Choroid plexus epithelial cell (primary cell): ENCODE data around the gene GBP6.
"Not testable (repeated sequence)": the region's sequence is repeated elsewhere in the genome, so short reads cannot be mapped to it uniquely, and the experiment has no call there.

ENCODE experiments used
- DNase-seq: peaks from one replicate; pipeline ENCODE4 v3.0.0-alpha.2; 2010; ENCODE audit warnings: low read depth
- H3K4me3 ChIP-seq: 2 replicates; pipeline ENCODE4 v1.5.1; 2011; ENCODE audit warnings: low read depth, mild to moderate bottlenecking, control low read depth, low read length, moderate library complexity
- TF ChIP-seq, protein P1 (sequence below): conservative IDR thresholded peaks from 2 replicates; pipeline ENCODE4 v1.5.1; 2011; ENCODE audit warnings: low read depth, mild to moderate bottlenecking, control low read depth, inconsistent platforms, low read length, moderate library complexity

GBP6 gene

DNA sequence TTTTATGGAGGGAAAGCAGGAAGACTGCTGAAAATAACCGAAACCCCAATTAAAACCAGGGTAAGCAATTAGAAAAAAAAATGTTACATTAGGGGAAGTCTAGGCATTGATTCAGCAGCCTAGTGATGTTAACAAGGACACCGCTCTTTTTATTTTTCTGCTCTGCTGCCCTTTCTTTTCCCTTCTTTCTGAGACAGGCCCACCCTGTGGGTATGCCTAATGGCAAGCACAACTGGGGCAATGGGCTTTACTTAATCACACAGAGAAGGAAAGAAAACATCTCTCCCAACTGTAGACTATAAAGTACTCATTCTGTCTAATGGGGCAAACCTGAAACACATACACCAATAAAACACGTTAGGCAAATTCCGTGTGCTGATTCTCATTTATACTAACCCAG, 69.6 kb downstream of the GBP6 start:
- TF ChIP-seq, protein P1, sequence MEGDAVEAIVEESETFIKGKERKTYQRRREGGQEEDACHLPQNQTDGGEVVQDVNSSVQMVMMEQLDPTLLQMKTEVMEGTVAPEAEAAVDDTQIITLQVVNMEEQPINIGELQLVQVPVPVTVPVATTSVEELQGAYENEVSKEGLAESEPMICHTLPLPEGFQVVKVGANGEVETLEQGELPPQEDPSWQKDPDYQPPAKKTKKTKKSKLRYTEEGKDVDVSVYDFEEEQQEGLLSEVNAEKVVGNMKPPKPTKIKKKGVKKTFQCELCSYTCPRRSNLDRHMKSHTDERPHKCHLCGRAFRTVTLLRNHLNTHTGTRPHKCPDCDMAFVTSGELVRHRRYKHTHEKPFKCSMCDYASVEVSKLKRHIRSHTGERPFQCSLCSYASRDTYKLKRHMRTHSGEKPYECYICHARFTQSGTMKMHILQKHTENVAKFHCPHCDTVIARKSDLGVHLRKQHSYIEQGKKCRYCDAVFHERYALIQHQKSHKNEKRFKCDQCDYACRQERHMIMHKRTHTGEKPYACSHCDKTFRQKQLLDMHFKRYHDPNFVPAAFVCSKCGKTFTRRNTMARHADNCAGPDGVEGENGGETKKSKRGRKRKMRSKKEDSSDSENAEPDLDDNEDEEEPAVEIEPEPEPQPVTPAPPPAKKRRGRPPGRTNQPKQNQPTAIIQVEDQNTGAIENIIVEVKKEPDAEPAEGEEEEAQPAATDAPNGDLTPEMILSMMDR = no peak
- no peak overlapping the region for H3K4me3 ChIP-seq

DNA sequence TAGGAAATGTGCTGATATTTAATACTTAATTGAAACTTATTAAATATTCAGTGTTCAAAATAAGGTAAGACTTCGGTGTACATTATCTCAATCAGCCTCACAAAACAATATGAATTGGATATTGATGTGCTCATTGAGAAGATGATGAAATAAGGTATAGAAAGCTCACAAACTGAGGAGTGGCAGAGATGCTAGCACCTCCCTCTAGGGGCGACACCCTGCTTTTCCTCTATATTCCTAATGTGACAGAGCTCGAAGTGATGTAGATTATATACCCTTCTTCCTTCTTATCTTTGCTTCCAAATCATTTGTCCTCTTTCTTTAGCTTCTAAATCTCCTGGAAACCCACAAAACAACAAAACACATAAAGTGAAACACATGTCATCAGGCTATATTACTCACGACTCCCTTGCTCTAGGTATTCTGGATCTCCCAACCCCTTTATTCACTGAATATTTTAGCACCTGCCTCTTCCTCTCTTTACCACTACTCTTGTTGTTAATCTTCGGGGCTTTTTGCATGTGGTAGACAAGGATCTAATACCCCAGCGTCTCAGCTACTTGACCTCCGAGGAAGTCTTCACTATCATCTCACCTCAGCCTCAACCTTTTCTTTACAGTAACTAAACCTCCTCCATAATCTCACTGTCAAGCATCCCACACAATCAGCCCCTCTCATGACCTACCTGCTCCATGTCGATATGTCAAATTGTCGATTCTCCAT, 70.4 kb downstream of the GBP6 start:
- not testable (repeated sequence) for H3K4me3 ChIP-seq, DNase-seq

More for the DNA sequence above, 69.6 kb downstream of the GBP6 start:
- DNase-seq = no peak
